ENCODE data around the gene SLC43A3.

Gene SLC43A3

DNA sequence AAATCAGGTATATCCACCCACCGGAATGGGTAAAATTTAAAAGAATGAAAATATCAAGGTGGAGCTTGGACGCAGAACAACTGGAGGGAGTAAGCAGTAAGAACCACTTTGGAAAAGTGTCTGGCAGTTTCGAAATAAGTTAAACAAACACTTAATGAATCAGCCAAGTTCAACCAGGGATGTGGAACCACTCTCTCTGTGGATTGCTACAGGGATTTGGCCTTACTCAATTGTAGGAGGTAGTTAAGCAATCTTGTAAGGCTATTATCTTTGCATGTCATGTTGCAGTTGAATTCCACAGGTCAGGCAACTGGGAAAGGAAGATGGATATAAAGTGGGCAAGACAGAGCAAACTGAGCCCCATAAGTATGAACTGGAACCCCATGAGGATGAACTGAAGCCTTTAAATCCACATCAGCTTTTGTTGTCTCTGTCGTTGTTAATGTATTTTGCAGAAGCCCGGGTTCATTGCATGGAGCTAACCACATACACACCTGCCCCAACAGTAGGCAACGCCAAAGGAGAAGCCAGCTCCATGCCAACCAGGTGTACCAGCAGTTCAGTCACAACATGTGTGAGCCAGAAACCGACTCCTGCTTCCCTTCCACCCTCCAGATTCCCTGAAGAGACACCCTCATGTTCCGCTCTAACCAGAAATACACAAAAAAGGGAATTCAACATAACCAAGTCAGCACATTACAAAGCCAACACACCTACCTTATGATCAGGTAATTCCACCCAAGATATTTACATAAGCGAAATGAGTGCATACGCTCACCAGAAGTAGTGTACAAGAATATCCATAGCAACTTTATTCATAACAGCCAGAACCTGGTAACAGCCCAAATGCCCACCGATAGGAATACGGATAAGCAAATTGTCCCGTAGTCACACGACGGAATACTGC lies 8.0 kb upstream of the SLC43A3 start:
- H3K4me3 ChIP-seq (ENCODE audit: low read depth, low read length), result no peak overlapping the region
- TF ChIP-seq, protein P1, sequence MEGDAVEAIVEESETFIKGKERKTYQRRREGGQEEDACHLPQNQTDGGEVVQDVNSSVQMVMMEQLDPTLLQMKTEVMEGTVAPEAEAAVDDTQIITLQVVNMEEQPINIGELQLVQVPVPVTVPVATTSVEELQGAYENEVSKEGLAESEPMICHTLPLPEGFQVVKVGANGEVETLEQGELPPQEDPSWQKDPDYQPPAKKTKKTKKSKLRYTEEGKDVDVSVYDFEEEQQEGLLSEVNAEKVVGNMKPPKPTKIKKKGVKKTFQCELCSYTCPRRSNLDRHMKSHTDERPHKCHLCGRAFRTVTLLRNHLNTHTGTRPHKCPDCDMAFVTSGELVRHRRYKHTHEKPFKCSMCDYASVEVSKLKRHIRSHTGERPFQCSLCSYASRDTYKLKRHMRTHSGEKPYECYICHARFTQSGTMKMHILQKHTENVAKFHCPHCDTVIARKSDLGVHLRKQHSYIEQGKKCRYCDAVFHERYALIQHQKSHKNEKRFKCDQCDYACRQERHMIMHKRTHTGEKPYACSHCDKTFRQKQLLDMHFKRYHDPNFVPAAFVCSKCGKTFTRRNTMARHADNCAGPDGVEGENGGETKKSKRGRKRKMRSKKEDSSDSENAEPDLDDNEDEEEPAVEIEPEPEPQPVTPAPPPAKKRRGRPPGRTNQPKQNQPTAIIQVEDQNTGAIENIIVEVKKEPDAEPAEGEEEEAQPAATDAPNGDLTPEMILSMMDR (IDR thresholded peaks at IDR 0.05; ENCODE audit: borderline replicate concordance, insufficient read depth, low read depth, low read length), result no peak

DNA sequence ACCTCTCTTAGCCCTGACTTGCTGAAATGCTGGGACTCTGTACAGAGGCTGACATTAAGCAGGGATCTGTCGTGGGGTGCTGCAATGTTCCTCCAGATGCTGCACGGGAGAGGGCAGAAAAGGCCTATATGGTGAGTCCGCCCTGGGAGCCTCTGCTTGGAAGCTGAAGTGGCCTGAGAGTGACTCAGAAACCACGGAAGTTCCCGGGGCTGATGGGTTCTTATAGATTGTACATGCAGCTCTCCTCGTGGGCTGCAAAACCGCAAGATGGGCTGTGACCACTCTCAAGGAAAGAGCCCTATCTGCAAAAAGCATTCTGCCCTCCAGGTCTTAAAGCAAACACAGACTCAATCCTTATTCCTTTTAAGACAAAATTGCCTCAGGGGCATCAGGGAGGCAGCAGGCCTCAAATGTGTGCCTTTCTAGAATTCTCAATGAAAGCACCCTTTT lies 5.8 kb upstream of the SLC43A3 start:
- TF ChIP-seq, protein P1 (IDR thresholded peaks at IDR 0.05; ENCODE audit: borderline replicate concordance, insufficient read depth, low read depth, low read length), result no peak
- no peak overlapping the region for H3K4me3 ChIP-seq (ENCODE audit: low read depth, low read length)

DNA sequence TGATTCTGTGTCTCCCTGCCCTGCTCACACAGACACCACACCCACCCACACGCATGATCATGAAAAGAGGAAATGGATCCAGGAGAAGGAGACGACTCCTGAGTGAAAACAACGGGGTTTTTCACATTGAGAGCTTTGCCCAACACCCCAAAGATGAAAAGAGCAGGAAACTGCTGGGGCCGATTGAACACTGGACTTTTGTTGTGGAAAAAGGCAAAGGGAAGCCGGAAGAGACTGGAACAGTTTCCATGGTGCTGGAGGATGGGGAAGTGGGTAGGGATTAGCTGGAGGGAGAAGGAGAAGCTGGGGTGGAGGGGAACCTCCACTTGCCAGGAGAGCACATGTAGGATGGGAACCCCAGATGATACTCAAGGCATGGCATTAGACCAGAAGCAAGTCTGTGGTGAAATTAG lies 5.2 kb upstream of the SLC43A3 start:
- TF ChIP-seq, protein P1 (IDR thresholded peaks at IDR 0.05; ENCODE audit: borderline replicate concordance, insufficient read depth, low read depth, low read length), result no peak
- no peak overlapping the region for H3K4me3 ChIP-seq (ENCODE audit: low read depth, low read length)

DNA sequence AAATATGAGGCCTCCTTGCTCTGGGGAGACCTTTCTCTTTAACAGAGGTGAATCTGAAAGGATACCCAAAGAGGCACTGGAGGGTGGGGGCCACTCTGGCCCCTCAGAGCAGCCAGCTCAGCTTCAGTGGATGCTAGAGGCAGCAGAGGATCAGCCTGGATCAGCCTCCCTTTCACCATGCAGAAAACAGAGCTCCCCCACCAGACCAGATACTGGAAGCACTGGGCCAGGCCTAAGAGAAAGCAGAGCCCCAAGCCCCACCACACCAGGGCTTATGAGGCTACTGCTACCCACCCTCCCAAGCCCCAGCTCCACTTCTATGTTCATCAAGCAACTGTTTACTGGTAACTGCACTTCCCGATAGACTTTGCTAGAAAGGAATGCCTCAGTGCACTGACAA lies 4.0 kb upstream of the SLC43A3 start:
- TF ChIP-seq, protein P1 (IDR thresholded peaks at IDR 0.05; ENCODE audit: borderline replicate concordance, insufficient read depth, low read depth, low read length), result no peak
- no peak overlapping the region for H3K4me3 ChIP-seq (ENCODE audit: low read depth, low read length)

DNA sequence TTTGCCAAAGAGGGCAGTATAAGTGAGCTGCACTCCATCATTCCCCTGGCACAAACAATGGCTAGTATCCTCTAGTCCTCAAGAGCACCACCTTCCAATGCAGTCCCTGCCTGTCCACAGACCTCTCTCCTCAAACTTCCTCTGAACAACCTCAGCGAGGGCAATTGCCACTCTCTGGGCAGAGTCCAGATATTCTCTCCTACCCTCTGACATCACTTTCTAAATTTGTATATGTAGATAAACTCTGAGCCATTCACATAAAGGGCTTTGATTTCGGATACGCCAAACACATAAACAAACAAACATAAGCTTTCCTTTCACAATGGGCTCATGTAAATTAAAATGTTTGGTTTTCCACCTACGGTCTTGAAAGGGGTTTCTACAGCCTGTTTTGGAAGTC lies 3.0 kb upstream of the SLC43A3 start:
- TF ChIP-seq, protein P1 (IDR thresholded peaks at IDR 0.05; ENCODE audit: borderline replicate concordance, insufficient read depth, low read depth, low read length), result no peak
- no peak overlapping the region for H3K4me3 ChIP-seq (ENCODE audit: low read depth, low read length)

DNA sequence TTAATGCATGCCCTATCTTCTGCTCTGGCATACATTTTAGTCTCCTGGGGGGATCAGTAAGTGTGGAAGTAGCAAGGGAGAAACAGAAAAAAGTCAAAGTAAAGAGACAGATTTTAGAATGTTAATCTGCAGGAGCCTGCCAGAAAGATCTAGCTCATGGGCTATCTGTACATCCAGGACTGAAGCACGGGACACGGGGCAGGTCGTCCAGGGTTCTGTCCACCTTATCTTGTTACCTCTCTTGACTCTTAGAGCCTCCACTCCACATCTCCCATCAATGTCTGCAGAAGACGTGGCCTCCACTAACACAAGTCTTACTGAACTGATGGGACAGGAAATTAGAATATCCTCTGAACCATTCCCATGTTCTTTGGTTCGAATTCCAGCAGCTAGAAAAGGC lies 1.7 kb upstream of the SLC43A3 start:
- TF ChIP-seq, protein P1 (IDR thresholded peaks at IDR 0.05; ENCODE audit: borderline replicate concordance, insufficient read depth, low read depth, low read length), result no peak
- no peak overlapping the region for H3K4me3 ChIP-seq (ENCODE audit: low read depth, low read length)

DNA sequence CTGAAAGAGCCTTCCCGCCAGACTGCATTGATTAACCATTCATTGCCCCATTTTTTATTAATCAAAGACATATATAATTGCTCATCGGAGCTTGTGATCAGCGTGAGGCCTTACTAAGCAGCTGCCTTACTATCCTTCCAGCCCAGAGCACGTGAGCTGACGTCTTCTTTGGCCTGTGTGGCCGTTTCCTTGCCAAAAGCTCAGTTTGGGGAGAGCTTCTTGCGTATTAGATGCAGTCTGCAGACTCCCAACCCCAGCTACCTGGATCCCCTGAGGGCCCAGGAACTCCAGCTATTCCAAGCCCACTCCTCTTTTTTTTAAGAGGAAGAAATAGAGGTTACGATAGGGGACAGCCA lies 784 bp upstream of the SLC43A3 start:
- TF ChIP-seq, protein P1 (IDR thresholded peaks at IDR 0.05; ENCODE audit: borderline replicate concordance, insufficient read depth, low read depth, low read length), result no peak
- no peak overlapping the region for H3K4me3 ChIP-seq (ENCODE audit: low read depth, low read length)
